K562 (cell line): ENCODE results near the gene CDK4. TPM values are rescaled to one million over a fixed set of nuclear protein-coding genes. Genes with fewer than 3 reads are reported as not detected.

ENCODE experiments used
- CHD2 ChIP-seq: IDR thresholded peaks from 2 replicates; pipeline ENCODE4 v1.6.1; 2011; ENCODE audit warnings: low read depth, low read length
- E2F3 ChIP-seq: fragments of 250-450 bp; sonication (Bioruptor Pico); IDR thresholded peaks from 2 replicates; pipeline ENCODE4 v1.4.0; 2020; ENCODE audit warnings: mild to moderate bottlenecking
- GTF2A2 ChIP-seq: IDR thresholded peaks from 2 replicates; pipeline ENCODE4 v1.6.1; 2016; ENCODE audit warnings: mild to moderate bottlenecking, missing genetic modification characterization, missing compliant biosample characterization
- KAT7 ChIP-seq: sonication (generic); formaldehyde crosslinking; IDR thresholded peaks from 2 replicates; pipeline ENCODE4 v1.8.0; 2022; ENCODE audit warnings: missing genetic modification reagents, mild to moderate bottlenecking, borderline replicate concordance
- MAFF ChIP-seq: IDR thresholded peaks from 2 replicates; pipeline ENCODE4 v1.6.1; 2012; ENCODE audit warnings: low read length, improper control_type of control experiment
- NONO ChIP-seq, 2 experiments: fragments of 200-400 bp in 1 of 2; fragments of 450-650 bp in 1 of 2; formaldehyde crosslinking in 1 of 2; IDR thresholded peaks; 2 replicates each; pipeline ENCODE4 v1.6.1; 2017; ENCODE audit warnings: low read depth in 2 of 2, mild to moderate bottlenecking in 2 of 2, moderate library complexity in 2 of 2, low read length in 1 of 2
- RBM15 ChIP-seq: fragments of 200-400 bp; formaldehyde crosslinking; IDR thresholded peaks from 2 replicates; pipeline ENCODE4 v1.6.1; 2018; ENCODE audit warnings: mild to moderate bottlenecking, low read length, moderate library complexity; ENCODE audit not compliant: insufficient read depth
- SP2 ChIP-seq: IDR thresholded peaks from 2 replicates; pipeline ENCODE4 v1.6.1; 2011; ENCODE audit warnings: mild to moderate bottlenecking, low read depth, low read length, moderate library complexity; ENCODE audit not compliant: poor library complexity, severe bottlenecking; ENCODE audit errors: extremely low read depth
- ZNF277 ChIP-seq: fragments of 250-450 bp; sonication (Bioruptor Pico); IDR thresholded peaks from 2 replicates; pipeline ENCODE4 v1.8.0; 2022; ENCODE audit warnings: inconsistent platforms, mild to moderate bottlenecking, moderate library complexity, borderline replicate concordance
- ZNF316 ChIP-seq: fragments of 450-650 bp; IDR thresholded peaks from 2 replicates; pipeline ENCODE4 v1.6.1; 2016
- ZNF589 ChIP-seq: fragments of 200-800 bp; sonication (Bioruptor generic); IDR thresholded peaks from 2 replicates; pipeline ENCODE4 v1.6.1; 2016; ENCODE audit warnings: low read depth, missing genetic modification characterization, missing compliant biosample characterization
- polyA plus RNA-seq, 8 experiments: library from polyadenylated mRNA; depleted of rRNA in 4 of 8; stranded (reverse) in 5 of 8; unstranded in 3 of 8; fragments of >200 nt; fragmentation: Nextera tagmentation in 2 of 8; fragmentation: Illumina TruSeq in 1 of 8; extraction: Ambion mirVana in 2 of 8; extraction: Trizol in 1 of 8; gene quantifications; 2 replicates each; pipeline versions ENCODE4 v1.2.1 to v1.2.3, GENCODE V29; 2011 to 2014; ENCODE audit warnings: inconsistent platforms in 1 of 8, missing spikeins in 1 of 8
- total RNA-seq, 7 experiments: library from RNA; depleted of rRNA in 6 of 7; stranded (reverse); fragments of >200 nt in 6 of 7; fragmentation: Illumina TruSeq in 2 of 7; extraction: Trizol in 2 of 7; gene quantifications; 2 replicates each; pipeline versions ENCODE4 v1.2.1 to v1.2.3, GENCODE V29; 2011 to 2021; ENCODE audit warnings: low replicate concordance in 1 of 7
- TF ChIP-seq, protein P1 (sequence below): fragments of 250-450 bp; sonication (Bioruptor Pico); IDR thresholded peaks from 2 replicates; pipeline ENCODE4 v1.4.0; 2020
- TF ChIP-seq, protein P2 (sequence below): sonication (generic); formaldehyde crosslinking; IDR thresholded peaks from 2 replicates; pipeline ENCODE4 v1.9.0; 2022; ENCODE audit warnings: mild to moderate bottlenecking, missing genetic modification reagents
- TF ChIP-seq, protein P3 (sequence below), 2 experiments: fragments of 450-650 bp in 1 of 2; sonication (generic) in 1 of 2; formaldehyde crosslinking in 1 of 2; IDR thresholded peaks; 2 replicates each; pipeline versions ENCODE4 v1.7.1 to v1.9.0; 2016 to 2022; ENCODE audit warnings: inconsistent platforms in 1 of 2, mild to moderate bottlenecking in 1 of 2, missing genetic modification reagents in 1 of 2

Gene CDK4
- total and polyA plus RNA-seq, 9 of the 15 experiments (the other 6 are each of a cell fraction or from before 2014, with no cell fraction given) = 37.8 to 436 (median 238) TPM

- TF ChIP-seq, protein P1, sequence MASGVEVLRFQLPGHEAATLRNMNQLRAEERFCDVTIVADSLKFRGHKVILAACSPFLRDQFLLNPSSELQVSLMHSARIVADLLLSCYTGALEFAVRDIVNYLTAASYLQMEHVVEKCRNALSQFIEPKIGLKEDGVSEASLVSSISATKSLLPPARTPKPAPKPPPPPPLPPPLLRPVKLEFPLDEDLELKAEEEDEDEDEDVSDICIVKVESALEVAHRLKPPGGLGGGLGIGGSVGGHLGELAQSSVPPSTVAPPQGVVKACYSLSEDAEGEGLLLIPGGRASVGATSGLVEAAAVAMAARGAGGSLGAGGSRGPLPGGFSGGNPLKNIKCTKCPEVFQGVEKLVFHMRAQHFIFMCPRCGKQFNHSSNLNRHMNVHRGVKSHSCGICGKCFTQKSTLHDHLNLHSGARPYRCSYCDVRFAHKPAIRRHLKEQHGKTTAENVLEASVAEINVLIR (CRISPR knock-in tag) = no peak
- no peak for TF ChIP-seq ZNF277
- TF ChIP-seq SP2 = peak; percentile 52
- TF ChIP-seq E2F3 = peak; percentile 83
- TF ChIP-seq, protein P2, sequence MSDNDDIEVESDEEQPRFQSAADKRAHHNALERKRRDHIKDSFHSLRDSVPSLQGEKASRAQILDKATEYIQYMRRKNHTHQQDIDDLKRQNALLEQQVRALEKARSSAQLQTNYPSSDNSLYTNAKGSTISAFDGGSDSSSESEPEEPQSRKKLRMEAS (CRISPR knock-in tag) = peak; percentile 99
- no peak for TF ChIP-seq RBM15
- no peak for TF ChIP-seq NONO (IDR thresholded peaks at IDR 0.05; ENCODE audit: low read depth in 2 of 2, low read length in 1 of 2)
- TF ChIP-seq GTF2A2 (tag) = no peak
- peak; percentile 93 for TF ChIP-seq ZNF589
- TF ChIP-seq MAFF = no peak
- TF ChIP-seq, protein P3, sequence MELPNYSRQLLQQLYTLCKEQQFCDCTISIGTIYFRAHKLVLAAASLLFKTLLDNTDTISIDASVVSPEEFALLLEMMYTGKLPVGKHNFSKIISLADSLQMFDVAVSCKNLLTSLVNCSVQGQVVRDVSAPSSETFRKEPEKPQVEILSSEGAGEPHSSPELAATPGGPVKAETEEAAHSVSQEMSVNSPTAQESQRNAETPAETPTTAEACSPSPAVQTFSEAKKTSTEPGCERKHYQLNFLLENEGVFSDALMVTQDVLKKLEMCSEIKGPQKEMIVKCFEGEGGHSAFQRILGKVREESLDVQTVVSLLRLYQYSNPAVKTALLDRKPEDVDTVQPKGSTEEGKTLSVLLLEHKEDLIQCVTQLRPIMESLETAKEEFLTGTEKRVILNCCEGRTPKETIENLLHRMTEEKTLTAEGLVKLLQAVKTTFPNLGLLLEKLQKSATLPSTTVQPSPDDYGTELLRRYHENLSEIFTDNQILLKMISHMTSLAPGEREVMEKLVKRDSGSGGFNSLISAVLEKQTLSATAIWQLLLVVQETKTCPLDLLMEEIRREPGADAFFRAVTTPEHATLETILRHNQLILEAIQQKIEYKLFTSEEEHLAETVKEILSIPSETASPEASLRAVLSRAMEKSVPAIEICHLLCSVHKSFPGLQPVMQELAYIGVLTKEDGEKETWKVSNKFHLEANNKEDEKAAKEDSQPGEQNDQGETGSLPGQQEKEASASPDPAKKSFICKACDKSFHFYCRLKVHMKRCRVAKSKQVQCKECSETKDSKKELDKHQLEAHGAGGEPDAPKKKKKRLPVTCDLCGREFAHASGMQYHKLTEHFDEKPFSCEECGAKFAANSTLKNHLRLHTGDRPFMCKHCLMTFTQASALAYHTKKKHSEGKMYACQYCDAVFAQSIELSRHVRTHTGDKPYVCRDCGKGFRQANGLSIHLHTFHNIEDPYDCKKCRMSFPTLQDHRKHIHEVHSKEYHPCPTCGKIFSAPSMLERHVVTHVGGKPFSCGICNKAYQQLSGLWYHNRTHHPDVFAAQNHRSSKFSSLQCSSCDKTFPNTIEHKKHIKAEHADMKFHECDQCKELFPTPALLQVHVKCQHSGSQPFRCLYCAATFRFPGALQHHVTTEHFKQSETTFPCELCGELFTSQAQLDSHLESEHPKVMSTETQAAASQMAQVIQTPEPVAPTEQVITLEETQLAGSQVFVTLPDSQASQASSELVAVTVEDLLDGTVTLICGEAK (IDR thresholded peaks at IDR 0.05) = peak; percentile 65; the same call in 1 of the 2 replicates
- TF ChIP-seq, protein P3 (CRISPR knock-in tag; IDR thresholded peaks at IDR 0.05) = no peak
- peak; percentile 99; the same call in 1 of the 2 replicates for TF ChIP-seq KAT7 (CRISPR knock-in tag)
- peak; percentile 51; the same call in 1 of the 2 replicates for TF ChIP-seq CHD2
- TF ChIP-seq ZNF316 = peak; percentile 90
These were observed at the start of gene CDK4 (continued) for GRCh38 chr12:57751788-57752667.
